ENCODE results near the gene HOXC5.

GRCh38 chr12:54029529-54030441 lies 3.1 kb upstream of the HOXC5 start:
- TF ChIP-seq, protein P1, sequence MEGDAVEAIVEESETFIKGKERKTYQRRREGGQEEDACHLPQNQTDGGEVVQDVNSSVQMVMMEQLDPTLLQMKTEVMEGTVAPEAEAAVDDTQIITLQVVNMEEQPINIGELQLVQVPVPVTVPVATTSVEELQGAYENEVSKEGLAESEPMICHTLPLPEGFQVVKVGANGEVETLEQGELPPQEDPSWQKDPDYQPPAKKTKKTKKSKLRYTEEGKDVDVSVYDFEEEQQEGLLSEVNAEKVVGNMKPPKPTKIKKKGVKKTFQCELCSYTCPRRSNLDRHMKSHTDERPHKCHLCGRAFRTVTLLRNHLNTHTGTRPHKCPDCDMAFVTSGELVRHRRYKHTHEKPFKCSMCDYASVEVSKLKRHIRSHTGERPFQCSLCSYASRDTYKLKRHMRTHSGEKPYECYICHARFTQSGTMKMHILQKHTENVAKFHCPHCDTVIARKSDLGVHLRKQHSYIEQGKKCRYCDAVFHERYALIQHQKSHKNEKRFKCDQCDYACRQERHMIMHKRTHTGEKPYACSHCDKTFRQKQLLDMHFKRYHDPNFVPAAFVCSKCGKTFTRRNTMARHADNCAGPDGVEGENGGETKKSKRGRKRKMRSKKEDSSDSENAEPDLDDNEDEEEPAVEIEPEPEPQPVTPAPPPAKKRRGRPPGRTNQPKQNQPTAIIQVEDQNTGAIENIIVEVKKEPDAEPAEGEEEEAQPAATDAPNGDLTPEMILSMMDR (IDR thresholded peaks at IDR 0.05): no peak
- no peak for TF ChIP-seq POLR2A (IDR thresholded peaks at IDR 0.05)
